ENCODE results near the gene APELA. TPM values are rescaled to one million over a fixed set of nuclear protein-coding genes. Genes with fewer than 3 reads are reported as not detected.
"Not testable (repeated sequence)": the region's sequence is repeated elsewhere in the genome, so short reads cannot be mapped to it uniquely, and the experiment has no call there.

APELA gene
- total RNA-seq, 6 experiments from 2014 or later, result not detected

DNA sequence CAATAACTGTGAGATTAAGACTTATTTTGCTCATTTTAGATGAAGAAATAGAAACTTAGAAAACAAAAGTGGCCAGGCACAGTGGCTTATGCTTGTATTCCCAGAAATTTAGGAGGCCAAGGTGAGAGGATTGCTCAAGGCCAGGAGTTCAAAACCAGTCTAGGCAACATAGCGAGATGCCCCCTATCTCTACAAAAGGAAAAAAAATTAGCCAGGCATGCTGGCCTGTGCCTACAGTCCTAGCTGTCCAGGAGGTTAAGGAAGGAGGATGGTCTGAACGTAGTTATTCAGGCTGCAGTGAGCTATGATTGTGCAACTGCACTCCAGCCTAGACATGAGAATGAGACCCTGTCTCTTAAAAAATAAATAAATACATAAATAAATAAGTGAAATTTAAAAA lies 28.0 kb downstream of the APELA start:
- no peak for DNase-seq
- WGBS (ENCODE audit: insufficient coverage, low coverage, low lambda C conversion rate, missing lambda C conversion rate), result 35% methylated on average over 2 of the region's 2 CpGs

DNA sequence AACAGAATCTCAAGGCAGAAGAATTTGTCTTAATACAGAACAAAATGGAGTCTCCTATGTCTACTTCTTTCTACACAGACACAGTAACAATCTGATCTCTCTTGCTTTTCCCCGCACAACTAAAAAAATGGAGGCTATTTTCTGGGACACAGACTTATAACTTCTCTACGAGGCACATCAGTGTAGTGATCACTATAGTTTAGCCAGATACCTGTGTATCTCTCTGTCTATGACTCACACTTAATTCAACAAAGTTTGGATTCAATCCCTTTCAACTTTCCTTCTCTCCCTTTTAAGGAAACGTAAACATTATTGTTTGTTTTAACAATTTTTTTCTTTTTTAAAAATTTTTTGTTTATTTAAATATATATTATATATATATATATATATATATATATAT lies 29.4 kb downstream of the APELA start:
- H3K36me3 ChIP-seq, result no peaks in the 10 kb centered on the region
- no peaks in the 10 kb centered on the region for H3K4me1 ChIP-seq
- H3K27ac ChIP-seq, result no peak overlapping the region
- no peaks in the 10 kb centered on the region for H3K27me3 ChIP-seq
- DNase-seq (no peak), ATAC-seq (no peak)
- no peaks in the 10 kb centered on the region for H3K9me3 ChIP-seq
- no peak for TF ChIP-seq POLR2A (IDR thresholded peaks at IDR 0.05)
- TF ChIP-seq, protein P1, sequence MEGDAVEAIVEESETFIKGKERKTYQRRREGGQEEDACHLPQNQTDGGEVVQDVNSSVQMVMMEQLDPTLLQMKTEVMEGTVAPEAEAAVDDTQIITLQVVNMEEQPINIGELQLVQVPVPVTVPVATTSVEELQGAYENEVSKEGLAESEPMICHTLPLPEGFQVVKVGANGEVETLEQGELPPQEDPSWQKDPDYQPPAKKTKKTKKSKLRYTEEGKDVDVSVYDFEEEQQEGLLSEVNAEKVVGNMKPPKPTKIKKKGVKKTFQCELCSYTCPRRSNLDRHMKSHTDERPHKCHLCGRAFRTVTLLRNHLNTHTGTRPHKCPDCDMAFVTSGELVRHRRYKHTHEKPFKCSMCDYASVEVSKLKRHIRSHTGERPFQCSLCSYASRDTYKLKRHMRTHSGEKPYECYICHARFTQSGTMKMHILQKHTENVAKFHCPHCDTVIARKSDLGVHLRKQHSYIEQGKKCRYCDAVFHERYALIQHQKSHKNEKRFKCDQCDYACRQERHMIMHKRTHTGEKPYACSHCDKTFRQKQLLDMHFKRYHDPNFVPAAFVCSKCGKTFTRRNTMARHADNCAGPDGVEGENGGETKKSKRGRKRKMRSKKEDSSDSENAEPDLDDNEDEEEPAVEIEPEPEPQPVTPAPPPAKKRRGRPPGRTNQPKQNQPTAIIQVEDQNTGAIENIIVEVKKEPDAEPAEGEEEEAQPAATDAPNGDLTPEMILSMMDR (IDR thresholded peaks at IDR 0.05), result no peak
- H3K4me3 ChIP-seq, result no peak overlapping the region
- 53% methylated on average over 3 of the region's 3 CpGs for WGBS (ENCODE audit: insufficient coverage, low coverage, low lambda C conversion rate, missing lambda C conversion rate)
- intact Hi-C loops (cut with DNase I), result no loop called here

More for the DNA sequence above, 28.0 kb downstream of the APELA start:
- Histone ChIP-seq H3K4me3 (no peak overlapping the region), H3K36me3 (no peaks in the 10 kb centered on the region), H3K4me1 (no peaks in the 10 kb centered on the region), H3K9me3 (no peaks in the 10 kb centered on the region), H3K27ac (no peak overlapping the region), H3K27me3 (no peaks in the 10 kb centered on the region)
- no peak for ATAC-seq
- intact Hi-C loops (cut with DNase I), result no loop called here
- TF ChIP-seq, protein P1 (IDR thresholded peaks at IDR 0.05), result no peak
- no peak for TF ChIP-seq POLR2A (IDR thresholded peaks at IDR 0.05)

DNA sequence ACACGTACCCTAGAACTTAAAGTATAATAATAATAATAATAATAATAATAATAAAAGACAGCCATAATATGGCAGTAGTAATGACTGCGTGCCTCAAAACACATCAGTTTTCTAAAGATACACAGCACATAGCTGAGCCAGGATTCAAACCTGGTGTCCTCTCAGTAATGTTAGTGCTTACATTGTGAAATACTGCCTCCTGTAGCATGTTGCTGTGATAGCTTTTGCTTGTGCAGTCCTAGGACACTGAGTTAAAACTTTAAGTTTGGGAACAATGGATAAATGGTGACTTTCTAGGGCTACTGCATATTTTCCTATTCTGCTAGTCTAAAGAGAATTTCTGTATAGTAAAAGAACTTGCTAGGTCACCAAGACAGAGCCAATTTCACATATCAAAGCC lies 36.5 kb downstream of the APELA start:
- H3K27me3 ChIP-seq; H3K4me3 ChIP-seq; H3K36me3 ChIP-seq; ATAC-seq; H3K9me3 ChIP-seq; intact Hi-C loops (cut with DNase I); DNase-seq; H3K4me1 ChIP-seq; H3K27ac ChIP-seq: not testable (repeated sequence)
- 44% methylated on average over 2 of the region's 2 CpGs for WGBS (ENCODE audit: insufficient coverage, low coverage, low lambda C conversion rate, missing lambda C conversion rate)

DNA sequence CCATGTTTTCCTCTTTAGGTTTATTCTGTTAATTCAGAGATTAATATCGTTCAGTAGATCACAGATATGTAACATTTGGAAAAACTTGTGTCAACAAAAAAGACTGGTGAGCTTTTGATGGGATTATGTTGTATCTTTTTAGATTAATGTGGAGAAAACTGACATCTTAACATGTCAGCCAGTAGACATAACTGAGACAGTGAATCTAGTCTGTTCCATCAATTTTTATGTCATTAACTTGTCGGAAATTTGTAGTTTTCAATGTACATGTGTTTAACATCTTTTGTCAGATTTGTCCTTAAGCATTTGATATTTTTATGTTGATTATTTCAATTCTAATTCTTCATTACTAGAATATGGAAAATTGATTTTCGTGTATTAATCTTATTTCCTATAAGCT lies 42.0 kb downstream of the APELA start:
- DNase-seq, result no peak
- intact Hi-C loops (cut with DNase I), result no loop called here
- TF ChIP-seq POLR2A (IDR thresholded peaks at IDR 0.05), result no peak
- TF ChIP-seq, protein P1 (IDR thresholded peaks at IDR 0.05), result no peak
- no peaks in the 10 kb centered on the region for H3K4me1 ChIP-seq
- no peaks in the 10 kb centered on the region for H3K27me3 ChIP-seq
- no peak for ATAC-seq
- H3K9me3 ChIP-seq, result no peaks in the 10 kb centered on the region
- H3K4me3 ChIP-seq, result no peak overlapping the region
- WGBS (ENCODE audit: insufficient coverage, low coverage, low lambda C conversion rate, missing lambda C conversion rate), result 52% methylated on average over 3 of the region's 3 CpGs
- no peak overlapping the region for H3K27ac ChIP-seq
- no peaks in the 10 kb centered on the region for H3K36me3 ChIP-seq

DNA sequence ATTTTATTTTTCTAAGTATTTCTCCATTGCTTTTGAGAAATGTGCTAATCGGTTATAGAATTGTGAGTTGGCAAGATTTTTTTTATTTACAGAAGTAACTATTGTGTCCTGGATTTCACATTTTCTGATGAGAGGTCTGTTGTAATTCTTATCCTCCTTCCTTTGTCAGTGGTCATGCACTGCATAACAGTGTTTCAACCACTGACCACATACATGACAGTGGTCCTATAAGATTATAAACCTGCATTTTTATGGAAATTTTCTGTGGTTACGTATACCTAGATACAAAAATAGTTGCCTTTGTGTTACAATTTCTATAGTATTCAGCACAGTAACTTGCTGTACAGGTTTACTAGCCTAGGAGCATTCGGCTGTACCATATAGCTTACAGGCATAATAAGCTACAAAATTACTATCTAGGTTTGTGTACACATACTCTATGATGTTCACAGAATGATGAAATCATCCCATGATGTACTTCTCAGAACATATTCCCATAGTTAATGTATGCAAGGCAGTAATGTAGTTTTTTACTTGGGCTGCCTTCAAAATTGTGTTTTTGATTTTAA lies 47.8 kb downstream of the APELA start:
- Histone ChIP-seq H3K36me3 (no peaks in the 10 kb centered on the region), H3K4me1 (no peaks in the 10 kb centered on the region), H3K9me3 (no peaks in the 10 kb centered on the region), H3K4me3 (no peak overlapping the region), H3K27ac (no peak overlapping the region), H3K27me3 (no peaks in the 10 kb centered on the region)
- WGBS (ENCODE audit: insufficient coverage, low coverage, low lambda C conversion rate, missing lambda C conversion rate), result 54% methylated on average over 3 of the region's 3 CpGs
- DNase-seq (no peak), ATAC-seq (no peak)
- TF ChIP-seq, protein P1 (IDR thresholded peaks at IDR 0.05), result no peak
- no peak for TF ChIP-seq POLR2A (IDR thresholded peaks at IDR 0.05)
- intact Hi-C loops (cut with DNase I), result no loop called here
